Activated T-helper 9 cell treated with anti-CD3 and anti-CD28 coated beads, Interleukin-2, amount 50 U/mL, for 16 hours (primary cell): Measurements from ENCODE around the gene GABRR1.
"Not testable (repeated sequence)": the region's sequence is repeated elsewhere in the genome, so short reads cannot be mapped to it uniquely, and the experiment has no call there.

Experiments used
- DNase-seq: peaks from one replicate; pipeline ENCODE4 v3.0.0-alpha.2; 2020; ENCODE audit warnings: low read depth

The GABRR1 gene

GRCh38 chr6:89154131-89154530 lies 63.0 kb downstream of the GABRR1 start:
- DNase-seq: no peak

- DNase-seq: peak; percentile 6
Measured at GRCh38 chr6:89148016-89148750, 69.0 kb downstream of the GABRR1 start.

- DNase-seq: no peak
Measured at GRCh38 chr6:89146718-89147700, 70.1 kb downstream of the GABRR1 start.

- peak; percentile 48 for DNase-seq
Measured at GRCh38 chr6:89145956-89146717, 71.0 kb downstream of the GABRR1 start, which contains the start of gene PM20D2. TSS of gene PM20D2 (plus strand) at chr6:89146055. CDS start at chr6:89146145, 90 bp downstream.

GRCh38 chr6:89145091-89145955 lies 71.8 kb downstream of the GABRR1 start:
- no peak for DNase-seq

- no peak for DNase-seq
Measured at GRCh38 chr6:89144354-89144906, 72.7 kb downstream of the GABRR1 start.

- DNase-seq: no peak
Measured at GRCh38 chr6:89140347-89141156, 76.6 kb downstream of the GABRR1 start.

- DNase-seq: no peak
Measured at GRCh38 chr6:89139509-89140346, 77.4 kb downstream of the GABRR1 start.

- DNase-seq: no peak
Measured at GRCh38 chr6:89138173-89138572, 79.0 kb downstream of the GABRR1 start.

GRCh38 chr6:89134723-89135122 lies 82.4 kb downstream of the GABRR1 start:
- no peak for DNase-seq

GRCh38 chr6:89133981-89134380 lies 83.2 kb downstream of the GABRR1 start:
- DNase-seq: no peak

GRCh38 chr6:89132057-89132456 lies 85.1 kb downstream of the GABRR1 start:
- DNase-seq: no peak

- DNase-seq: no peak
Measured at GRCh38 chr6:89131599-89131998, 85.6 kb downstream of the GABRR1 start.

GRCh38 chr6:89128256-89128671 lies 88.9 kb downstream of the GABRR1 start:
- not testable (repeated sequence) for DNase-seq
